HG03442 (cell line): ENCODE data around the gene UNC13D.

Experiments
- ATAC-seq: cut with Tn5 transposase; IDR thresholded peaks from one replicate; pipeline ENCODE4 v1.9.1; 2021; ENCODE audit warnings: mild to moderate bottlenecking, moderate library complexity; ENCODE audit not compliant: unreplicated experiment

Gene UNC13D

GRCh38 chr17:75835654-75835987 lies 8.6 kb downstream of the UNC13D start:
- no peak for ATAC-seq

GRCh38 chr17:75834928-75835653 lies 9.1 kb downstream of the UNC13D start:
- ATAC-seq = no peak

GRCh38 chr17:75834279-75834920 lies 9.8 kb downstream of the UNC13D start:
- ATAC-seq = no peak

- ATAC-seq = no peak
These were observed 11.4 kb downstream of the UNC13D start for GRCh38 chr17:75832652-75833400.

- no peak for ATAC-seq
These were observed 12.0 kb downstream of the UNC13D start for GRCh38 chr17:75832164-75832651.

- no peak for ATAC-seq
These were observed 13.1 kb downstream of the UNC13D start for GRCh38 chr17:75831032-75831571.

GRCh38 chr17:75830164-75831031 lies 13.8 kb downstream of the UNC13D start:
- no peak for ATAC-seq

- ATAC-seq = no peak
These were observed 14.5 kb downstream of the UNC13D start for GRCh38 chr17:75829747-75830146.

- ATAC-seq = no peak
These were observed 15.5 kb downstream of the UNC13D start for GRCh38 chr17:75828741-75829140.

- no peak for ATAC-seq
These were observed 16.2 kb downstream of the UNC13D start for GRCh38 chr17:75828076-75828400.

GRCh38 chr17:75827308-75828075 lies 16.7 kb downstream of the UNC13D start:
- ATAC-seq = no peak

GRCh38 chr17:75826561-75827307 lies 17.5 kb downstream of the UNC13D start:
- ATAC-seq = no peak

- no peak for ATAC-seq
These were observed 18.3 kb downstream of the UNC13D start for GRCh38 chr17:75825748-75826370.

GRCh38 chr17:75825149-75825552 lies 19.1 kb downstream of the UNC13D start:
- ATAC-seq = no peak

- ATAC-seq = no peak
These were observed 19.5 kb downstream of the UNC13D start for GRCh38 chr17:75824666-75825065.

- no peak for ATAC-seq
These were observed 20.1 kb downstream of the UNC13D start for GRCh38 chr17:75824050-75824552.

- ATAC-seq = no peak
These were observed 20.8 kb downstream of the UNC13D start for GRCh38 chr17:75823257-75824041.

- no peak for ATAC-seq
These were observed 21.4 kb downstream of the UNC13D start for GRCh38 chr17:75822800-75823166.
